GM18873 (cell line): ENCODE measurements around the gene ATG4C.

Experiments
- ATAC-seq: cut with Tn5 transposase; IDR thresholded peaks from one replicate; pipeline ENCODE4 v1.9.1; 2021; ENCODE audit warnings: mild to moderate bottlenecking, moderate library complexity, moderate number of reproducible peaks; ENCODE audit not compliant: unreplicated experiment, low FRiP score

The ATG4C gene

DNA sequence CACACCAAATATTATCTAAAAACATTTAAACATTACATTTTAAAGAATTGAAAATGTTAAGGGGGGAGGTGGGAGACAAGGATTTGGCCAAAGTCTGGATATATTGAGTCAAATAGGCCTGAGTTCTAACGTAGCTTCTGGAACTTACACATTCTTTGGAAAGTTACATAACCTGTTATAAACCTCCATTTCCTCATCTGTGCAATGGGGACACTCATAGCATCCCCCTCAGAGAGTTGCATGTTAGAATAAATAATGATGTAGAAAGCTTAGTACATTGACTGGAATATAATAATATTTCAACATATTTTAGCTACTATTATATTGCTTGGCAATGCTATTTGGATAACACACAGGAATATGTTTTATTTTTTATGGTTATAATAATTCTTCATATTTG is 117.7 kb downstream of the ATG4C start:
- no peak for ATAC-seq

DNA sequence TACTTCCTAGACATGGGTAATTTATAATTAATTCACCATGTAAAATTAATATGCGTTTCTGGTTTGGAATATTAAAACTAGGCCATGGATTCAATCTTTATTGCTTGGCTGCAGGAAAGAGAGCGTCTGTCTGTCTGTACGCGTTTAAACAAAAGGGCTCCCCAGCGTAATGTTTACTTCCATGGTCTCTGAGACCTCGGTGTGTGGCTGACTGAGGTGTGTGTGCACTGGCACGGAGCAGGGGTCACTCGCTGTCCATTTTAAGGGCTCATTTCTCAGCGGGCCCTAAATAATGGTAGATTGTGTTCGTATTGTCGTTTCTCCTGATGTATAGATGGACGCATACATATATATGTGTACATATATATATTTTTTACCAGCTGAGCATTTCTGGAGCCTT is 119.6 kb downstream of the ATG4C start:
- ATAC-seq = no peak

DNA sequence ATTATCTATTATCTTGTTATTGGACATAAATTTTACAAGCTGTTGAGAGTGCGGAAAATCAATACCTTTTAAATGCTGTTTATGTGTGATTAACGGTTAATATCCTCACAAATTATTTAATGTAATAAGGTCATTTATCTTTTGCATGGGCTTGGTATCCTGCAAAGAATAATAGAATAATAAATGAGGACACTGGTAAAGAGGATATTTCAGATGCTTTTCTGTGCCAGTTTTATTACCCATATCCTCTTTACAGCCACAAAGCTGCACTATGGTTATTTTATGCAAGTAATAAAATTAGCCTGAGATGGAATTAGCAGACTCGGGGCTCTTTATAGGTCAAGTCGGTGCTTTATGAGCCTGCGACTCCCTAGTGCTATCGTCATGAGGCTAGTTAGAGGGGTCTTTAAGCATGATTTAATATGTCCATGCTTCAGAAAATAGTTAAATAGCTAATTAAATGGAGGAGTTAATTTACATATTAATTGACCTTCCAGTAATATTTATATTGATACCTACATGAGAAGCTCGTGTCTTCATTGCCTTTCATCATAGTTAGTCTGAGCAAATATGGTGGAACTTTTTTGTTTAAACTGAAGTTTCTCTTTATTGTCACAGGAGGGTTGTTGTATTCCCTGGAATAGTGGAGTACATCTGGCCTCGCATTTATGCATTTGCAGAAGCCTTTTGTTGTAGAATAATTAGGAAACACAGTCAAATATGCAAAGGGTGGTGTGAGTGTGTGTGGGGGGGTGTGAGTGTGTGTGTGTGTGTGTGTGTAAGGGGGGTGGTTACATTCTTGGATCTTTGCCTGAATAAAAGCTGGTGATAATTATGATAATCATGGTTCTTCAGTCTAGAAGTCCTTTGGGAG is 120.3 kb downstream of the ATG4C start:
- no peak for ATAC-seq

DNA sequence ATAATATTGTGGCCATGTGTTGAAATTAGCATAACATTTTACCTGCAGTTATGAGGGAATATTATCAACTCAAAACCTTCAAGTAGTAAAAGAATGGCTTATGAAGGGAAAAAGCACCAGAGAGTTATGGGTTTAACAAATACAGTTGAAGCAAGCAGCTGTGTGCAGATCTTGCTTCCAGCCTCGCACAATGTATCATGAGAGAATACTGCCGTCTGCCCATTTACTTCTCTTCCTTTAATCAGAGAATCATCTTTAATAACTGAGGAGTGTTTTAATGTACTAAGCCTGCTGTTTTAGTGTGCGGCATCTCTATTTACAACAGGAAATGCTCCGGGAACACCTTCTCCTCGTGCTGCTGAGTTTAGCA is 120.9 kb downstream of the ATG4C start:
- ATAC-seq = no peak

DNA sequence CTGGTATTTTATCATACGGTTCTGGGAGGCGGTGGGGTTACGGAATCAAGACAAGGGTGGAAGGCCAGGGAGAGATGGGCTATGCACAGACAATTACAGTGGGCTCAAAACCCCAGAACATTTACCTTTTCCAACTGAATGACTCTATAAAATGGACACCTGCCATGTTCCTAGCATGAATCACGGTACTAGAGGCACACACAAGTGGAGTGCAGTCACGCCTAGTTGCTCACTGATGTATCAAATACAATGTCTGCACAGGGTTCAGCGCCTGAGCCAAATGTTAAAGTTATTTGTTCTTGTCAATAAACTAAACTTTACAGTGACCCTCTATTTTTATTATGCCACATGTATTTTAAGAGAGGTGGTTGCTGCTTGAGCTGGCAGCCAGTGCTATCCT is 121.4 kb downstream of the ATG4C start:
- no peak for ATAC-seq

DNA sequence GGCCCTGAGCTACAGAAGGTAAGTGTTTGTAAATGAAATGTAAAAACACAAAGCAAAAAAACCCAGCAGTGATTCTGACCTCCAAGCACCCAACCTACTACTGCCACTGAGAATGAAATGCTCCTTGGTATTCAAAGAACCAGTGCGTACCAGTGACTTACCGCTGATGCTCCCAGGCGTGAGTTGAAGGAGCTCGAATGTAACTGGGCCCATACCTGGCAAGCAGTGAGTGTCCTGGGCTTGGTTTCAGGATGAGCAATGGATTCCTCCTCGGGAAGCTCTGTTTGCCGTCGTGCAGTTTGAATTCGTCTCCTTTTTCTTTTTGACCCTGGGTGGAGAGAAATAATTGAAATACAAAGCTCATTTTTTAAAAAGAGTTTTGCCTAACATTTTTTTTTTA is 121.9 kb downstream of the ATG4C start:
- ATAC-seq = no peak

DNA sequence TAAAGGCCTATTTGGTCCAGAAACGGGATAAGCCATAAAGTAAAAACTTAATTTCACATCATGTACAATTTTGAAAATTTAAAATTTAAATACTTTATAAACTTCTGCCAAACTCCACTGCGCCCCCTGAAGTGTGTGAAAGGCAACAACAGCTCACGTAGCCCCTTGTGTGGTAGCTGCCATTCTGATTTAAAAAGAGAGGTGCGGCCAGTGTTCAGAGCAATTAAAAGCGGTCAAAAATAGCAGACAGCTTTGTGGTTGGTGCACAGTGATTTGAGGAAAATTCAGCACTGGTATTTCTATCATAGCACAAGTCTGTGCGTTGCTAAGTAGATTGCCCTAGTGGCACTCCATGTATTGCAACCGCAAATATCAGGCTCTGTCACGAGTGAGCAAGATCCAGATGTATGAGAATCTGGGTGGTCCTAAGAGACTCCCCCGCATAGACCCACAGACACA is 122.5 kb downstream of the ATG4C start:
- no peak for ATAC-seq

DNA sequence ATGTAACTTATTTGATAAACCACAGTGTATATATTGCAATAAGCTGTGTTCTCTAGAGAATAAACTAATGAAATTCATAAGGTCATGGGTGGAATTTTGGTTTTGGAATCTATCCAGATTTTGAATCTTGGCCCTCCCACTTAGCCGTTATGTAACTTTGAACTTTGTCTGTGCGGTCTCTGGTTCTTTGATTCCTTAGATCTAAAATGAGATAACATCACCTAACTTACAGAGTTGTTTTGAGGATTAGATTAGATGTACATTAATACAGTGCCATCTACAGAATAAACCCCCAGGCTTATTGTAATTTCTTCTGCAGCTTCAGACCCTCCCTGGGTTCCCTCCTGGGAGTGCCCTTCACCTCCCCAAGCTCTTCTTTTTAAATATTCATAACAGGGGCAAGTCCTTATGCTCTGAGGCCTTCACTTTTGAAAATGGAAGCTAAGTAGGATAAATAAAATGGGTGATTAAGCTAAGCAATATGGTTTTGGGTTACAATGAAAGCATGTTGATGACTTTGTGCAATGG is 124.3 kb downstream of the ATG4C start:
- ATAC-seq = no peak

DNA sequence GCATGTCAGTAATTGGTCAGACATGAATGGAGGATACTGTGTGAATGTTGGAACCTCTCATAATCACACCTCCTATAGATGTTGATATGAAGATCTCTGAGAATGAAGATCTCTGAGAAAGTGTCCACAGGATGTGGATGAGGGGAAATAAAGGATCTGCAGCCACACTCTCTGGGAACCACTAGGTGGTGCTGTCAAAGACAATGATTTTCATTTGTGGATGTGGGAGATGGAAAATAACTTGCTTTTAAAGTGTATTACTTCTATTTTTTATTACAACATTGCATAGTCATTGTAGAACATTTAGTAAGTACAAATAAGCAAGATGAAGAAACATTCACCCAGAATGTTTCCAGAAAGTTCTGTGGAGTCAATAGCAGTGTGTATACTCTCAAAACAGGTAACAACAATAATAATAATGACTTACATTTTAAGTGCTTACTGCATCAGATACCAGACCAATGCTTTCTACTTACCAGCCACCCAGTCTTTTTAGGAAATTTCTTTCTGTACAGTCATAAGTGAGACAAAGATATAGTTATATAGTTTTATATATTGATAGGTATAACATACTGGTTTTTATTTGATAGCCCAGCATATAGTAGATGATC is 128.2 kb downstream of the ATG4C start:
- ATAC-seq = no peak
